ENCODE measurements around the gene UBAC2.
"Not testable (repeated sequence)": the region's sequence is repeated elsewhere in the genome, so short reads cannot be mapped to it uniquely, and the experiment has no call there.

The UBAC2 gene

GRCh38 chr13:99409461-99410083, 208.9 kb downstream of the UBAC2 start:
- peaks cover 16% of the 10 kb centered on the region for H3K9me3 ChIP-seq (ENCODE audit: control insufficient read depth, low read length)
- H3K27me3 ChIP-seq (replicated peaks; ENCODE audit: control insufficient read depth, insufficient read depth, low read length): peaks cover 56% of the 10 kb centered on the region
- H3K4me1 ChIP-seq (ENCODE audit: control insufficient read depth, insufficient read depth, low read length); H3K9ac ChIP-seq (ENCODE audit: low read length); H3K36me3 ChIP-seq (ENCODE audit: control insufficient read depth, insufficient read depth, low read length, severe bottlenecking); DNase-seq (ENCODE audit: low read depth); H3K4me3 ChIP-seq (ENCODE audit: low read length): not testable (repeated sequence)

- not testable (repeated sequence) for H3K9ac ChIP-seq (ENCODE audit: low read length); H3K4me1 ChIP-seq (ENCODE audit: control insufficient read depth, insufficient read depth, low read length); H3K4me3 ChIP-seq (ENCODE audit: low read length); H3K36me3 ChIP-seq (ENCODE audit: control insufficient read depth, insufficient read depth, low read length, severe bottlenecking); DNase-seq (ENCODE audit: low read depth)
- H3K27me3 ChIP-seq (replicated peaks; ENCODE audit: control insufficient read depth, insufficient read depth, low read length): peaks cover 47% of the 10 kb centered on the region
- H3K9me3 ChIP-seq (ENCODE audit: control insufficient read depth, low read length): peaks cover 16% of the 10 kb centered on the region
Measured at GRCh38 chr13:99410646-99411475, 210.2 kb downstream of the UBAC2 start.

- H3K27me3 ChIP-seq (replicated peaks; ENCODE audit: control insufficient read depth, insufficient read depth, low read length): peaks cover 62% of the 10 kb centered on the region
- H3K9ac ChIP-seq (ENCODE audit: low read length): no peak overlapping the region
- no peak for DNase-seq (ENCODE audit: low read depth)
- no peak overlapping the region for H3K4me3 ChIP-seq (ENCODE audit: low read length)
- peaks cover 16% of the 10 kb centered on the region for H3K9me3 ChIP-seq (ENCODE audit: control insufficient read depth, low read length)
- H3K4me1 ChIP-seq (ENCODE audit: control insufficient read depth, insufficient read depth, low read length): no peaks in the 10 kb centered on the region
- no peaks in the 10 kb centered on the region for H3K36me3 ChIP-seq (ENCODE audit: control insufficient read depth, insufficient read depth, low read length, severe bottlenecking)
Measured at GRCh38 chr13:99412856-99413255, 212.2 kb downstream of the UBAC2 start.

GRCh38 chr13:99414048-99414995, 213.7 kb downstream of the UBAC2 start:
- peaks cover 8% of the 10 kb centered on the region for H3K9me3 ChIP-seq (ENCODE audit: control insufficient read depth, low read length)
- DNase-seq (ENCODE audit: low read depth): no peak
- H3K36me3 ChIP-seq (ENCODE audit: control insufficient read depth, insufficient read depth, low read length, severe bottlenecking): no peaks in the 10 kb centered on the region
- H3K27me3 ChIP-seq (replicated peaks; ENCODE audit: control insufficient read depth, insufficient read depth, low read length): peaks cover 62% of the 10 kb centered on the region
- H3K4me1 ChIP-seq (ENCODE audit: control insufficient read depth, insufficient read depth, low read length): no peaks in the 10 kb centered on the region
- H3K4me3 ChIP-seq (ENCODE audit: low read length): no peak overlapping the region
- H3K9ac ChIP-seq (ENCODE audit: low read length): no peak overlapping the region

GRCh38 chr13:99415014-99415650, 214.5 kb downstream of the UBAC2 start:
- peaks cover 8% of the 10 kb centered on the region for H3K9me3 ChIP-seq (ENCODE audit: control insufficient read depth, low read length)
- peaks cover 65% of the 10 kb centered on the region for H3K27me3 ChIP-seq (replicated peaks; ENCODE audit: control insufficient read depth, insufficient read depth, low read length)
- no peaks in the 10 kb centered on the region for H3K4me1 ChIP-seq (ENCODE audit: control insufficient read depth, insufficient read depth, low read length)
- H3K4me3 ChIP-seq (ENCODE audit: low read length): no peak overlapping the region
- H3K36me3 ChIP-seq (ENCODE audit: control insufficient read depth, insufficient read depth, low read length, severe bottlenecking): no peaks in the 10 kb centered on the region
- DNase-seq (ENCODE audit: low read depth): no peak
- H3K9ac ChIP-seq (ENCODE audit: low read length): no peak overlapping the region

GRCh38 chr13:99415851-99416331, 215.2 kb downstream of the UBAC2 start:
- Histone ChIP-seq H3K4me1 (ENCODE audit: control insufficient read depth, insufficient read depth, low read length) (no peaks in the 10 kb centered on the region), H3K4me3 (ENCODE audit: low read length) (no peak overlapping the region), H3K9ac (ENCODE audit: low read length) (no peak overlapping the region), H3K9me3 (ENCODE audit: control insufficient read depth, low read length) (peaks cover 8% of the 10 kb centered on the region), H3K27me3 (replicated peaks; ENCODE audit: control insufficient read depth, insufficient read depth, low read length) (peaks cover 72% of the 10 kb centered on the region), H3K36me3 (ENCODE audit: control insufficient read depth, insufficient read depth, low read length, severe bottlenecking) (no peaks in the 10 kb centered on the region)
- no peak for DNase-seq (ENCODE audit: low read depth)

- Histone ChIP-seq H3K27me3 (replicated peaks; ENCODE audit: control insufficient read depth, insufficient read depth, low read length) (peaks cover 73% of the 10 kb centered on the region), H3K4me3 (ENCODE audit: low read length) (no peak overlapping the region)
- DNase-seq (ENCODE audit: low read depth): no peak
Measured at GRCh38 chr13:99416411-99417121, 215.9 kb downstream of the UBAC2 start.

GRCh38 chr13:99417201-99418102, 216.8 kb downstream of the UBAC2 start:
- no peaks in the 10 kb centered on the region for H3K4me1 ChIP-seq (ENCODE audit: control insufficient read depth, insufficient read depth, low read length)
- DNase-seq (ENCODE audit: low read depth): no peak
- no peaks in the 10 kb centered on the region for H3K36me3 ChIP-seq (ENCODE audit: control insufficient read depth, insufficient read depth, low read length, severe bottlenecking)
- H3K4me3 ChIP-seq (ENCODE audit: low read length): no peak overlapping the region
- H3K27me3 ChIP-seq (replicated peaks; ENCODE audit: control insufficient read depth, insufficient read depth, low read length): peaks cover 73% of the 10 kb centered on the region
- peaks cover under 1% of the 10 kb centered on the region for H3K9me3 ChIP-seq (ENCODE audit: control insufficient read depth, low read length)
- no peak overlapping the region for H3K9ac ChIP-seq (ENCODE audit: low read length)

More at GRCh38 chr13:99416411-99417121, 215.9 kb downstream of the UBAC2 start:
- Histone ChIP-seq H3K9ac (ENCODE audit: low read length) (no peak overlapping the region), H3K4me1 (ENCODE audit: control insufficient read depth, insufficient read depth, low read length) (no peaks in the 10 kb centered on the region), H3K9me3 (ENCODE audit: control insufficient read depth, low read length) (peaks cover 8% of the 10 kb centered on the region), H3K36me3 (ENCODE audit: control insufficient read depth, insufficient read depth, low read length, severe bottlenecking) (no peaks in the 10 kb centered on the region)

- H3K9ac ChIP-seq (ENCODE audit: low read length): no peak overlapping the region
- no peaks in the 10 kb centered on the region for H3K36me3 ChIP-seq (ENCODE audit: control insufficient read depth, insufficient read depth, low read length, severe bottlenecking)
- no peak for DNase-seq (ENCODE audit: low read depth)
- H3K4me3 ChIP-seq (ENCODE audit: low read length): no peak overlapping the region
- H3K9me3 ChIP-seq (ENCODE audit: control insufficient read depth, low read length): no peaks in the 10 kb centered on the region
- peaks cover 71% of the 10 kb centered on the region for H3K27me3 ChIP-seq (replicated peaks; ENCODE audit: control insufficient read depth, insufficient read depth, low read length)
- H3K4me1 ChIP-seq (ENCODE audit: control insufficient read depth, insufficient read depth, low read length): no peaks in the 10 kb centered on the region
Measured at GRCh38 chr13:99418103-99418842, 217.6 kb downstream of the UBAC2 start.

Data from adipocyte (in vitro differentiated cells).